ENCODE measurements around the gene CDK17.

DNA sequence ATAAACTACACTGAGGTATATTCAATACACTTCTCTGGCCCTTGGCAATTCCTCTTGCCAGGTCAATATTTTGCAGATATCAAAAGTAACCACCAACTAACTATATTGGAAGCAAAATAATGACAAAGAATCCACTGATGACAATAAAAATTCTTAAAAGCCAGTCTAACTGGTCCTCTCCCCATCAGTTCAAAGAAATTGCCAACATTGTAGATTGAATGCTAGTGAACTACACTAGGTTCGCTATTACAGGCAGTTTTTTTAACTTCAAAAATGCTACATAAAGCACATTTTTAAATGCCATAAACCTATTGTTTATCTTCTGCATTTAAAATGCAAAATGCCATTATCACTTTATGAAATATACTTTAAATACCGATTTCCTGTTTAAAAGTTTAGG lies 4.0 kb downstream of the CDK17 start:
- no peak for TF ChIP-seq GATA3 (IDR thresholded peaks at IDR 0.05; ENCODE audit: low read depth, low read length)
- no peak for TF ChIP-seq GATA2 (IDR thresholded peaks at IDR 0.05; ENCODE audit: low read depth, low read length)

Data from SH-SY5Y (cell line).